ENCODE results near the gene GATAD2B. TPM values are rescaled to one million over a fixed set of nuclear protein-coding genes. Genes with fewer than 3 reads are reported as not detected.
A peak's percentile ranks its signal among the peaks of the same experiment; 100 is the strongest.
"Not testable (repeated sequence)": the region's sequence is repeated elsewhere in the genome, so short reads cannot be mapped to it uniquely, and the experiment has no call there.

GATAD2B gene
- total RNA-seq, 1 donor from 2014 or later = 37.4 TPM

- peak; percentile 67 for DNase-seq (ENCODE audit: low spot score)
These were observed 123.8 kb downstream of the GATAD2B start for GRCh38 chr1:153799016-153799415.

- no peak for DNase-seq (ENCODE audit: low spot score)
These were observed 124.3 kb downstream of the GATAD2B start for GRCh38 chr1:153798468-153798780.

- DNase-seq (ENCODE audit: low spot score) = peak; percentile 71
These were observed 125.7 kb downstream of the GATAD2B start for GRCh38 chr1:153796786-153797659.

- peak; percentile 79 for DNase-seq (ENCODE audit: low spot score)
These were observed 126.6 kb downstream of the GATAD2B start for GRCh38 chr1:153795934-153796785.

- peak; percentile 71 for DNase-seq (ENCODE audit: low spot score)
These were observed 127.4 kb downstream of the GATAD2B start for GRCh38 chr1:153795330-153795837.

- DNase-seq (ENCODE audit: low spot score) = peak; percentile 87
These were observed 128.0 kb downstream of the GATAD2B start for GRCh38 chr1:153794624-153795329.

GRCh38 chr1:153793973-153794615 lies 128.7 kb downstream of the GATAD2B start:
- DNase-seq (ENCODE audit: low spot score) = peak; percentile 77

GRCh38 chr1:153793261-153793972 lies 129.4 kb downstream of the GATAD2B start:
- DNase-seq (ENCODE audit: low spot score) = peak; percentile 71

- DNase-seq (ENCODE audit: low spot score) = peak; percentile 84
These were observed 130.1 kb downstream of the GATAD2B start for GRCh38 chr1:153792631-153793041.

GRCh38 chr1:153791648-153792253 lies 131.0 kb downstream of the GATAD2B start:
- no peak for DNase-seq (ENCODE audit: low spot score)

- peak; percentile 86 for DNase-seq (ENCODE audit: low spot score)
These were observed 131.7 kb downstream of the GATAD2B start for GRCh38 chr1:153790966-153791647.

GRCh38 chr1:153790313-153790965 lies 132.3 kb downstream of the GATAD2B start:
- no peak for DNase-seq (ENCODE audit: low spot score)

- no peak for DNase-seq (ENCODE audit: low spot score)
These were observed 133.2 kb downstream of the GATAD2B start for GRCh38 chr1:153789478-153790034.

- DNase-seq (ENCODE audit: low spot score) = no peak
These were observed 136.6 kb downstream of the GATAD2B start for GRCh38 chr1:153786038-153786790.

GRCh38 chr1:153783233-153784190 lies 139.3 kb downstream of the GATAD2B start:
- peak; percentile 98 for DNase-seq (ENCODE audit: low spot score)

GRCh38 chr1:153782648-153783047 lies 140.1 kb downstream of the GATAD2B start:
- DNase-seq (ENCODE audit: low spot score) = not testable (repeated sequence)

Data from mesenteric fat pad (tissue), 1 donor.